Ovary (tissue), 3 donors: ENCODE results near the gene IL24.

ENCODE experiments used
- CTCF ChIP-seq, 3 donors: fragments of 450-650 bp in 2 of 3; fragments of 200-600 bp in 1 of 3; IDR thresholded peaks; one replicate each; pipeline versions ENCODE4 v1.5.1 to v1.8.0; 2016 to 2022; ENCODE audit warnings: antibody characterized with exemption in 3 of 3, mild to moderate bottlenecking in 1 of 3
- EP300 ChIP-seq: sonication (generic); formaldehyde crosslinking; IDR thresholded peaks from one replicate; pipeline ENCODE4 v1.6.1; 2017; ENCODE audit warnings: antibody characterized with exemption
- POLR2A ChIP-seq: fragments of 450-650 bp; IDR thresholded peaks from one replicate; pipeline ENCODE4 v1.6.1; 2017; ENCODE audit warnings: antibody characterized with exemption, mild to moderate bottlenecking, moderate library complexity
- donor health status: DM: no; HTN: no; CAD: no.

GRCh38 chr1:206941766-206942418 lies 44.6 kb downstream of the IL24 start:
- TF ChIP-seq CTCF (IDR thresholded peaks at IDR 0.05) (no peak), POLR2A (no peak), EP300 (no peak)
